Measurements from ENCODE around the gene NBPF20.

GRCh38 chr1:145425436-145426029, at the start of gene NBPF20:
- TF ChIP-seq POLR2A (IDR thresholded peaks at IDR 0.05; ENCODE audit: low read depth, low read length) (peak; percentile 28), POLR2AphosphoS5 (IDR thresholded peaks at IDR 0.05; ENCODE audit: insufficient read depth, low read depth, low read length) (peak; percentile 20), EZH2 (IDR thresholded peaks at IDR 0.05; ENCODE audit: borderline replicate concordance, low read depth, low read length, severe bottlenecking) (no peak), MYC (IDR thresholded peaks at IDR 0.05; ENCODE audit: low read depth, low read length) (no peak), JUN (IDR thresholded peaks at IDR 0.05; ENCODE audit: borderline replicate concordance, insufficient read depth, insufficient read length, low read depth) (no peak), GATA2 (IDR thresholded peaks at IDR 0.05; ENCODE audit: insufficient read depth, insufficient read length, low read depth, low read length) (no peak)
- TF ChIP-seq, protein P1, sequence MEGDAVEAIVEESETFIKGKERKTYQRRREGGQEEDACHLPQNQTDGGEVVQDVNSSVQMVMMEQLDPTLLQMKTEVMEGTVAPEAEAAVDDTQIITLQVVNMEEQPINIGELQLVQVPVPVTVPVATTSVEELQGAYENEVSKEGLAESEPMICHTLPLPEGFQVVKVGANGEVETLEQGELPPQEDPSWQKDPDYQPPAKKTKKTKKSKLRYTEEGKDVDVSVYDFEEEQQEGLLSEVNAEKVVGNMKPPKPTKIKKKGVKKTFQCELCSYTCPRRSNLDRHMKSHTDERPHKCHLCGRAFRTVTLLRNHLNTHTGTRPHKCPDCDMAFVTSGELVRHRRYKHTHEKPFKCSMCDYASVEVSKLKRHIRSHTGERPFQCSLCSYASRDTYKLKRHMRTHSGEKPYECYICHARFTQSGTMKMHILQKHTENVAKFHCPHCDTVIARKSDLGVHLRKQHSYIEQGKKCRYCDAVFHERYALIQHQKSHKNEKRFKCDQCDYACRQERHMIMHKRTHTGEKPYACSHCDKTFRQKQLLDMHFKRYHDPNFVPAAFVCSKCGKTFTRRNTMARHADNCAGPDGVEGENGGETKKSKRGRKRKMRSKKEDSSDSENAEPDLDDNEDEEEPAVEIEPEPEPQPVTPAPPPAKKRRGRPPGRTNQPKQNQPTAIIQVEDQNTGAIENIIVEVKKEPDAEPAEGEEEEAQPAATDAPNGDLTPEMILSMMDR (IDR thresholded peaks at IDR 0.05; ENCODE audit: extremely low read depth in 1 of 2, insufficient read depth in 1 of 2, low read depth in 1 of 2, low read length in 2 of 2), result no peak
- TF ChIP-seq, protein P2, sequence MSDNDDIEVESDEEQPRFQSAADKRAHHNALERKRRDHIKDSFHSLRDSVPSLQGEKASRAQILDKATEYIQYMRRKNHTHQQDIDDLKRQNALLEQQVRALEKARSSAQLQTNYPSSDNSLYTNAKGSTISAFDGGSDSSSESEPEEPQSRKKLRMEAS (IDR thresholded peaks at IDR 0.05; ENCODE audit: insufficient read depth, insufficient read length), result no peak
